GM12878 (cell line): ENCODE measurements around the gene ZCCHC17. TPM values are rescaled to one million over a fixed set of nuclear protein-coding genes. Genes with fewer than 3 reads are reported as not detected.

ENCODE experiments used
- ATAC-seq: fragments of 200-7000 bp; cut with Tn5 transposase; 3 replicates; pipeline ENCODE4 v1.9.1; 2020; ENCODE audit warnings: mild to moderate bottlenecking, moderate library complexity
- BruUV-seq: library from RNA; stranded (reverse); fragments of 400-500 nt; replicated peaks from 2 replicates; lab custom pipeline; 2021; lab: Mats Ljungman, UMichigan
- CTCF ChIA-PET: fragments of 300-600 bp; sonication (Branson Sonifier 250); formaldehyde crosslinking; extraction: SDS; loops from one replicate; lab custom pipeline; 2021; ENCODE audit warnings: inconsistent platforms; lab: Yijun Ruan, JAX
- POLR2A ChIA-PET: fragments of 350-600 bp; formaldehyde crosslinking; extraction: SDS; loops from one replicate; lab custom pipeline; 2021; ENCODE audit warnings: inconsistent platforms; lab: Charles Lee
- RAD21 ChIA-PET: fragments of 300-600 bp; sonication (Branson Sonifier 250); formaldehyde crosslinking; loops from one replicate; lab custom pipeline; 2023; ENCODE audit warnings: antibody characterized with exemption; ENCODE audit not compliant: unreplicated experiment; lab: Charles Lee
- SMC1A ChIA-PET: fragments of 300-600 bp; sonication (Branson Sonifier 250); formaldehyde crosslinking; loops from one replicate; lab custom pipeline; 2023; ENCODE audit not compliant: unreplicated experiment, uncharacterized antibody; lab: Charles Lee
- DNase-seq: peaks from one replicate; pipeline ENCODE4 v3.0.0-alpha.2; 2011; ENCODE audit warnings: low read depth, low spot score
- FAIRE-seq: peaks from 3 replicates; lab custom pipeline; 2011; peaks lifted over from hg19 to GRCh38; lab: Jason Lieb, UNC
- H2AFZ ChIP-seq: 2 replicates; pipeline ENCODE4 v1.6.0; 2011; ENCODE audit warnings: low read depth, low read length, control low read depth; ENCODE audit not compliant: control insufficient read depth
- H3K27ac ChIP-seq: 2 replicates; pipeline ENCODE4 v1.5.1; 2011; ENCODE audit warnings: control low read depth; ENCODE audit not compliant: control insufficient read depth, insufficient read depth
- H3K27me3 ChIP-seq, 2 experiments: replicated peaks in 1 of 2; 2 replicates each; pipeline versions ENCODE4 v1.6.0 to v1.6.1; 2011; ENCODE audit warnings: low read length in 1 of 2; ENCODE audit not compliant: control insufficient read depth in 2 of 2, insufficient read depth in 2 of 2
- H3K36me3 ChIP-seq, 2 experiments: 2 replicates each; pipeline ENCODE4 v1.5.1; 2011; ENCODE audit warnings: low read length in 1 of 2; ENCODE audit not compliant: control insufficient read depth in 2 of 2, insufficient read depth in 2 of 2
- H3K4me1 ChIP-seq: 2 replicates; pipeline ENCODE4 v1.6.1; 2011; ENCODE audit warnings: mild to moderate bottlenecking, low read length, moderate library complexity, mixed read lengths; ENCODE audit not compliant: control insufficient read depth, insufficient read depth
- H3K4me2 ChIP-seq: 2 replicates; pipeline ENCODE4 v1.6.0; 2011; ENCODE audit warnings: control low read depth; ENCODE audit not compliant: control insufficient read depth, insufficient read depth
- H3K4me3 ChIP-seq: fragments of 200-600 bp; sonication (generic); 2 replicates; pipeline ENCODE4 v1.5.1; 2016
- H3K79me2 ChIP-seq: 2 replicates; pipeline ENCODE4 v1.6.0; 2011; ENCODE audit warnings: low read length; ENCODE audit not compliant: control insufficient read depth, insufficient read depth
- H3K9ac ChIP-seq: 2 replicates; pipeline ENCODE4 v1.8.0; 2011; ENCODE audit warnings: low read length, control low read depth, mixed read lengths; ENCODE audit not compliant: control insufficient read depth, insufficient read depth
- H3K9me3 ChIP-seq: replicated peaks from 3 replicates; pipeline ENCODE4 v1.5.1; 2011; ENCODE audit warnings: mild to moderate bottlenecking, low read length; ENCODE audit not compliant: control insufficient read depth, insufficient read depth
- H4K20me1 ChIP-seq: 2 replicates; pipeline ENCODE4 v1.6.0; 2011; ENCODE audit not compliant: control insufficient read depth, insufficient read depth
- CHD2 ChIP-seq: IDR thresholded peaks from 2 replicates; pipeline ENCODE4 v1.6.1; 2011; ENCODE audit warnings: low read depth, low read length, improper control_type of control experiment, borderline replicate concordance
- EGR1 ChIP-seq, 2 experiments: IDR thresholded peaks; 1 replicate in 1 of 2; 2 replicates in 1 of 2; pipeline ENCODE4 v1.6.1; 2011 to 2012; ENCODE audit warnings: low read depth in 2 of 2, low read length in 2 of 2, borderline replicate concordance in 1 of 2, mild to moderate bottlenecking in 1 of 2, moderate library complexity in 1 of 2
- MYC ChIP-seq: IDR thresholded peaks from 2 replicates; pipeline ENCODE4 v1.6.1; 2011; ENCODE audit warnings: mild to moderate bottlenecking, low read length, moderate library complexity, inconsistent platforms; ENCODE audit not compliant: insufficient read depth, insufficient replicate concordance, insufficient read length, severe bottlenecking
- NBN ChIP-seq: fragments of 450-650 bp; IDR thresholded peaks from 2 replicates; pipeline ENCODE4 v1.6.1; 2016
- RAD21 ChIP-seq: IDR thresholded peaks from 2 replicates; pipeline ENCODE4 v1.6.1; 2011; ENCODE audit warnings: mild to moderate bottlenecking, low read depth, low read length, moderate library complexity; ENCODE audit not compliant: insufficient read depth
- TCF12 ChIP-seq: IDR thresholded peaks from 2 replicates; pipeline ENCODE4 v1.6.1; 2011; ENCODE audit warnings: low read depth, mild to moderate bottlenecking, low read length
- WGBS: methylation state at CpG from one replicate; pipeline ENCODE4 v1.1.6; 2016; ENCODE audit warnings: low lambda C conversion rate; ENCODE audit not compliant: insufficient replicate concordance, insufficient coverage; ENCODE audit errors: missing lambda C conversion rate; 5-methylcytosine and 5-hydroxymethylcytosine counted together
- in situ Hi-C: fragments of 300-500 bp; cut with MboI; formaldehyde crosslinking; loops from 9 replicates; pipeline ENCODE4 v1.14.3; 2018; ENCODE audit warnings: mixed read lengths
- intact Hi-C: fragments of 100-400 bp; cut with micrococcal nuclease; formaldehyde crosslinking; loops from one replicate; pipeline ENCODE4 v1.14.2; 2022; ENCODE audit not compliant: unreplicated experiment
- polyA plus RNA-seq, 11 experiments: library from polyadenylated mRNA; depleted of rRNA in 4 of 11; unstranded in 6 of 11; stranded (reverse) in 5 of 11; fragments of >200 nt; fragmentation: Nextera tagmentation in 4 of 11; fragmentation: Illumina TruSeq in 1 of 11; extraction: Ambion mirVana in 4 of 11; extraction: Trizol in 1 of 11; gene quantifications; 1 replicate in 1 of 11; 2 replicates in 10 of 11; pipeline versions ENCODE4 v1.2.1 to v1.2.3, GENCODE V29; 2011 to 2016; ENCODE audit warnings: inconsistent platforms in 2 of 11, missing spikeins in 2 of 11, low read depth in 1 of 11
- total RNA-seq, 4 experiments: library from RNA; depleted of rRNA in 3 of 4; stranded (reverse); fragments of >200 nt in 3 of 4; fragmentation: Illumina TruSeq in 1 of 4; extraction: Trizol in 1 of 4; gene quantifications; 2 replicates each; pipeline versions ENCODE4 v1.2.1 to v1.2.3, GENCODE V29; 2013 to 2021
- TF ChIP-seq, protein P1 (sequence below): fragments of 450-650 bp; IDR thresholded peaks from 2 replicates; pipeline ENCODE4 v1.6.1; 2017; ENCODE audit warnings: mild to moderate bottlenecking, moderate library complexity
- TF ChIP-seq, protein P2 (sequence below): IDR thresholded peaks from 2 replicates; pipeline ENCODE4 v1.6.1; 2012; ENCODE audit warnings: low read length, inconsistent platforms
- TF ChIP-seq, protein P3 (sequence below): IDR thresholded peaks from 2 replicates; pipeline ENCODE4 v1.6.1; 2012; ENCODE audit warnings: improper control_type of control experiment, low read depth, low read length; ENCODE audit not compliant: insufficient replicate concordance
- TF ChIP-seq, protein P4 (sequence below): IDR thresholded peaks from 2 replicates; pipeline ENCODE4 v1.6.1; 2012; ENCODE audit warnings: low read depth, low read length, improper control_type of control experiment

ZCCHC17 gene
- total and polyA plus RNA-seq, 10 of the 15 experiments (the other 5 are each of a cell fraction or from before 2014, with no cell fraction given), result 22.3 to 86.3 (median 47.0) TPM

DNA sequence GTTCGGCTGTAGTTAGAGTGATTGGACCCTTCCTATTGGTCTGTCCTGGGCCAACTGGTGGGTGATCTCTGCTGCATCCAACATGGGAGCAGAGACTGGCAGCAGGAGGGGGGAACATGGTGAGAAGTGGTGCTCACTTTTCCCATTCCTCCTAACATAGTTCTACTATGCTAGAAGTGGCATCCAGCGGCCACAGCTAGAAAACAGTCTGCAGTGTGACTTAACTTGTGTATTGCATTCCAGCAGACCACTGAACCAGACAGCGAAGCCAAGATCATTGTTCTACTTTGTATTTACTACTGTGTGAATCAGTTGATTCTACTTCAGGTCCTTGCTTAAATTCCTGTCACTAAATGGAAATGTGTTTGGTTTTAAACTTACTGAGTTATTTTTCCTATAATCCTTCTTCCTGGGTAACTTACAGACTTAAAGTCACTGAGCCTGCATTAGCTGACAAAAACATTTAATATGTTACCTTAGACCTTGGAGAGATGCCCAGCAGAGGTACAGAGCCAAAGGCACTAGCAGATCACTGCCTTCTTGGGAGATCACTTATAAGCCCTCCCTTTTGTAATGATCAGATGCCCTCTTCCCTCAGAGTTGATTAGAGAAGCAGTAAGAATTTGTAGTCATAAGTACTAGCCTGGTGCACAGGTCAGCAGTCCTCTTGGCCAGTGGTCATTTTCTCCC is 67.9 kb downstream of the ZCCHC17 start:
- Histone ChIP-seq H3K4me3 (no peak overlapping the region), H3K27me3 (no peaks in the 10 kb centered on the region), H3K9me3 (no peaks in the 10 kb centered on the region), H2AFZ (no peak overlapping the region), H4K20me1 (no peaks in the 10 kb centered on the region), H3K79me2 (no peaks in the 10 kb centered on the region), H3K27ac (no peak overlapping the region), H3K4me2 (no peak overlapping the region), H3K4me1 (no peaks in the 10 kb centered on the region), H3K9ac (no peak overlapping the region), H3K36me3 (peaks cover 0 to 6% of the 10 kb centered on the region in 2 experiments)
- DNase-seq (no peak), ATAC-seq (no peak), FAIRE-seq (no peak)
- in situ Hi-C loops, result no loop called here
- intact Hi-C loops, result no loop called here
- POLR2A ChIA-PET, result no interaction called here
- no TSS peak for BruUV-seq
- 94% methylated on average over 3 of the region's 3 CpGs for WGBS
- RAD21 ChIA-PET, result no interaction called here
- SMC1A ChIA-PET, result no interaction called here
- CTCF ChIA-PET, result interaction anchor here (0.8 kb wide), 1 partner anchor 30 kb away, joined by 3 read pairs; no protein-coding TSS in a partner anchor
- no peak for TF ChIP-seq EGR1 (IDR thresholded peaks at IDR 0.05; ENCODE audit: borderline replicate concordance in 1 of 2, low read depth in 2 of 2, low read length in 2 of 2)
- TF ChIP-seq, protein P1, sequence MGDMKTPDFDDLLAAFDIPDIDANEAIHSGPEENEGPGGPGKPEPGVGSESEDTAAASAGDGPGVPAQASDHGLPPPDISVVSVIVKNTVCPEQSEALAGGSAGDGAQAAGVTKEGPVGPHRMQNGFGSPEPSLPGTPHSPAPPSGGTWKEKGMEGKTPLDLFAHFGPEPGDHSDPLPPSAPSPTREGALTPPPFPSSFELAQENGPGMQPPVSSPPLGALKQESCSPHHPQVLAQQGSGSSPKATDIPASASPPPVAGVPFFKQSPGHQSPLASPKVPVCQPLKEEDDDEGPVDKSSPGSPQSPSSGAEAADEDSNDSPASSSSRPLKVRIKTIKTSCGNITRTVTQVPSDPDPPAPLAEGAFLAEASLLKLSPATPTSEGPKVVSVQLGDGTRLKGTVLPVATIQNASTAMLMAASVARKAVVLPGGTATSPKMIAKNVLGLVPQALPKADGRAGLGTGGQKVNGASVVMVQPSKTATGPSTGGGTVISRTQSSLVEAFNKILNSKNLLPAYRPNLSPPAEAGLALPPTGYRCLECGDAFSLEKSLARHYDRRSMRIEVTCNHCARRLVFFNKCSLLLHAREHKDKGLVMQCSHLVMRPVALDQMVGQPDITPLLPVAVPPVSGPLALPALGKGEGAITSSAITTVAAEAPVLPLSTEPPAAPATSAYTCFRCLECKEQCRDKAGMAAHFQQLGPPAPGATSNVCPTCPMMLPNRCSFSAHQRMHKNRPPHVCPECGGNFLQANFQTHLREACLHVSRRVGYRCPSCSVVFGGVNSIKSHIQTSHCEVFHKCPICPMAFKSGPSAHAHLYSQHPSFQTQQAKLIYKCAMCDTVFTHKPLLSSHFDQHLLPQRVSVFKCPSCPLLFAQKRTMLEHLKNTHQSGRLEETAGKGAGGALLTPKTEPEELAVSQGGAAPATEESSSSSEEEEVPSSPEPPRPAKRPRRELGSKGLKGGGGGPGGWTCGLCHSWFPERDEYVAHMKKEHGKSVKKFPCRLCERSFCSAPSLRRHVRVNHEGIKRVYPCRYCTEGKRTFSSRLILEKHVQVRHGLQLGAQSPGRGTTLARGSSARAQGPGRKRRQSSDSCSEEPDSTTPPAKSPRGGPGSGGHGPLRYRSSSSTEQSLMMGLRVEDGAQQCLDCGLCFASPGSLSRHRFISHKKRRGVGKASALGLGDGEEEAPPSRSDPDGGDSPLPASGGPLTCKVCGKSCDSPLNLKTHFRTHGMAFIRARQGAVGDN, result no peak
- TF ChIP-seq NBN, result no peak
- TF ChIP-seq, protein P2, sequence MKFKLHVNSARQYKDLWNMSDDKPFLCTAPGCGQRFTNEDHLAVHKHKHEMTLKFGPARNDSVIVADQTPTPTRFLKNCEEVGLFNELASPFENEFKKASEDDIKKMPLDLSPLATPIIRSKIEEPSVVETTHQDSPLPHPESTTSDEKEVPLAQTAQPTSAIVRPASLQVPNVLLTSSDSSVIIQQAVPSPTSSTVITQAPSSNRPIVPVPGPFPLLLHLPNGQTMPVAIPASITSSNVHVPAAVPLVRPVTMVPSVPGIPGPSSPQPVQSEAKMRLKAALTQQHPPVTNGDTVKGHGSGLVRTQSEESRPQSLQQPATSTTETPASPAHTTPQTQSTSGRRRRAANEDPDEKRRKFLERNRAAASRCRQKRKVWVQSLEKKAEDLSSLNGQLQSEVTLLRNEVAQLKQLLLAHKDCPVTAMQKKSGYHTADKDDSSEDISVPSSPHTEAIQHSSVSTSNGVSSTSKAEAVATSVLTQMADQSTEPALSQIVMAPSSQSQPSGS, result no peak
- no peak for TF ChIP-seq RAD21
- TF ChIP-seq, protein P3, sequence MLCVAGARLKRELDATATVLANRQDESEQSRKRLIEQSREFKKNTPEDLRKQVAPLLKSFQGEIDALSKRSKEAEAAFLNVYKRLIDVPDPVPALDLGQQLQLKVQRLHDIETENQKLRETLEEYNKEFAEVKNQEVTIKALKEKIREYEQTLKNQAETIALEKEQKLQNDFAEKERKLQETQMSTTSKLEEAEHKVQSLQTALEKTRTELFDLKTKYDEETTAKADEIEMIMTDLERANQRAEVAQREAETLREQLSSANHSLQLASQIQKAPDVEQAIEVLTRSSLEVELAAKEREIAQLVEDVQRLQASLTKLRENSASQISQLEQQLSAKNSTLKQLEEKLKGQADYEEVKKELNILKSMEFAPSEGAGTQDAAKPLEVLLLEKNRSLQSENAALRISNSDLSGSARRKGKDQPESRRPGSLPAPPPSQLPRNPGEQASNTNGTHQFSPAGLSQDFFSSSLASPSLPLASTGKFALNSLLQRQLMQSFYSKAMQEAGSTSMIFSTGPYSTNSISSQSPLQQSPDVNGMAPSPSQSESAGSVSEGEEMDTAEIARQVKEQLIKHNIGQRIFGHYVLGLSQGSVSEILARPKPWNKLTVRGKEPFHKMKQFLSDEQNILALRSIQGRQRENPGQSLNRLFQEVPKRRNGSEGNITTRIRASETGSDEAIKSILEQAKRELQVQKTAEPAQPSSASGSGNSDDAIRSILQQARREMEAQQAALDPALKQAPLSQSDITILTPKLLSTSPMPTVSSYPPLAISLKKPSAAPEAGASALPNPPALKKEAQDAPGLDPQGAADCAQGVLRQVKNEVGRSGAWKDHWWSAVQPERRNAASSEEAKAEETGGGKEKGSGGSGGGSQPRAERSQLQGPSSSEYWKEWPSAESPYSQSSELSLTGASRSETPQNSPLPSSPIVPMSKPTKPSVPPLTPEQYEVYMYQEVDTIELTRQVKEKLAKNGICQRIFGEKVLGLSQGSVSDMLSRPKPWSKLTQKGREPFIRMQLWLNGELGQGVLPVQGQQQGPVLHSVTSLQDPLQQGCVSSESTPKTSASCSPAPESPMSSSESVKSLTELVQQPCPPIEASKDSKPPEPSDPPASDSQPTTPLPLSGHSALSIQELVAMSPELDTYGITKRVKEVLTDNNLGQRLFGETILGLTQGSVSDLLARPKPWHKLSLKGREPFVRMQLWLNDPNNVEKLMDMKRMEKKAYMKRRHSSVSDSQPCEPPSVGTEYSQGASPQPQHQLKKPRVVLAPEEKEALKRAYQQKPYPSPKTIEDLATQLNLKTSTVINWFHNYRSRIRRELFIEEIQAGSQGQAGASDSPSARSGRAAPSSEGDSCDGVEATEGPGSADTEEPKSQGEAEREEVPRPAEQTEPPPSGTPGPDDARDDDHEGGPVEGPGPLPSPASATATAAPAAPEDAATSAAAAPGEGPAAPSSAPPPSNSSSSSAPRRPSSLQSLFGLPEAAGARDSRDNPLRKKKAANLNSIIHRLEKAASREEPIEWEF, result no peak
- no peak for TF ChIP-seq TCF12
- TF ChIP-seq CHD2, result no peak
- TF ChIP-seq MYC, result no peak
- TF ChIP-seq, protein P4, sequence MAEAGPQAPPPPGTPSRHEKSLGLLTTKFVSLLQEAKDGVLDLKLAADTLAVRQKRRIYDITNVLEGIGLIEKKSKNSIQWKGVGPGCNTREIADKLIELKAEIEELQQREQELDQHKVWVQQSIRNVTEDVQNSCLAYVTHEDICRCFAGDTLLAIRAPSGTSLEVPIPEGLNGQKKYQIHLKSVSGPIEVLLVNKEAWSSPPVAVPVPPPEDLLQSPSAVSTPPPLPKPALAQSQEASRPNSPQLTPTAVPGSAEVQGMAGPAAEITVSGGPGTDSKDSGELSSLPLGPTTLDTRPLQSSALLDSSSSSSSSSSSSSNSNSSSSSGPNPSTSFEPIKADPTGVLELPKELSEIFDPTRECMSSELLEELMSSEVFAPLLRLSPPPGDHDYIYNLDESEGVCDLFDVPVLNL, result no peak
